Type B pancreatic cell (in vitro differentiated cells): ENCODE measurements around the gene NDRG2. TPM values are rescaled to one million over a fixed set of nuclear protein-coding genes. Genes with fewer than 3 reads are reported as not detected.

Experiments
- DNase-seq: peaks from one replicate; pipeline ENCODE4 v3.0.0; 2021; ENCODE audit warnings: mixed read lengths; ENCODE audit not compliant: unreplicated experiment; ENCODE audit errors: extremely low spot score
- H3K27ac Mint-ChIP-seq: 2 replicates; pipeline ENCODE4 v1.8.0; 2021; ENCODE audit warnings: mild to moderate bottlenecking, mixed read lengths
- H3K27me3 Mint-ChIP-seq: 2 replicates; pipeline ENCODE4 v1.8.0; 2021; ENCODE audit warnings: mixed read lengths
- H3K36me3 Mint-ChIP-seq: 2 replicates; pipeline ENCODE4 v1.8.0; 2021; ENCODE audit warnings: mixed read lengths
- H3K4me1 Mint-ChIP-seq: one replicate; pipeline ENCODE4 v1.8.0; 2021; ENCODE audit warnings: mixed read lengths; ENCODE audit not compliant: unreplicated experiment
- H3K4me3 Mint-ChIP-seq: 2 replicates; pipeline ENCODE4 v1.8.0; 2021; ENCODE audit warnings: mild to moderate bottlenecking, mixed read lengths
- H3K9me3 Mint-ChIP-seq: 2 replicates; pipeline ENCODE4 v1.8.0; 2021; ENCODE audit warnings: mixed read lengths
- CTCF ChIP-seq: fragments of 200-600 bp; sonication (generic); conservative IDR thresholded peaks from 2 replicates; pipeline ENCODE4 v1.5.0; 2021; ENCODE audit warnings: antibody characterized with exemption, mild to moderate bottlenecking
- long read RNA-seq: library from polyadenylated mRNA; unstranded; transcript quantifications from one replicate; pipeline ENCODE4 v2.0.0, GENCODE V29; 2020
- total RNA-seq: library from RNA; stranded (reverse); gene quantifications from 2 replicates; pipeline ENCODE4 v1.2.1, GENCODE V29; 2021; ENCODE audit warnings: low replicate concordance

Gene NDRG2
- total RNA-seq: 150 and 214 TPM in 2 replicates
- long read RNA-seq, transcript NDRG2-209 (17 exons, 2,079 nt): major isoform, 122 of 655 reads
- long read RNA-seq, transcript NDRG2-208 (16 exons, 2,022 nt): minor isoform, 24 of 655 reads
- long read RNA-seq, transcript NDRG2-227 (15 exons, 1,980 nt): minor isoform, 70 of 655 reads
- long read RNA-seq, transcript NDRG2-218 (11 exons, 978 nt): minor isoform, 9 of 655 reads
- long read RNA-seq, partial matches to known transcripts: 52 of 655 reads
- long read RNA-seq, other reads (novel, unspliced or antisense): 358 of 655 reads

GRCh38 chr14:21024585-21025370 lies at the start of gene NDRG2:
Gene NDRG2, minus strand, starts transcription at chr14:21025061. Its CDS starts 1,746 bp downstream, at chr14:21023315.
- peaks cover 26% of the 10 kb centered on the region for H3K4me1 Mint-ChIP-seq
- peak within 1 kb of the TSS; percentile 88 for H3K27ac Mint-ChIP-seq
- no peak for TF ChIP-seq CTCF
- H3K4me3 Mint-ChIP-seq: peak within 1 kb of the TSS; percentile 92
- H3K9me3 Mint-ChIP-seq: no peaks in the 10 kb centered on the region
- H3K36me3 Mint-ChIP-seq: peaks cover 8% of the 10 kb centered on the region
- H3K27me3 Mint-ChIP-seq: peaks cover 8% of the 10 kb centered on the region
- peak; percentile 87 for DNase-seq

- Mint-ChIP-seq H3K4me1 (peaks cover 21% of the 10 kb centered on the region), H3K4me3 (peak overlapping the region; percentile 32), H3K9me3 (no peaks in the 10 kb centered on the region), H3K36me3 (peaks cover 18% of the 10 kb centered on the region), H3K27ac (no peak overlapping the region), H3K27me3 (peaks cover 6% of the 10 kb centered on the region)
- no peak for TF ChIP-seq CTCF
- DNase-seq: no peak
These were observed 49.1 kb upstream of the NDRG2 start for GRCh38 chr14:21073921-21074320.

- Mint-ChIP-seq H3K27me3 (peaks cover 14% of the 10 kb centered on the region), H3K9me3 (no peaks in the 10 kb centered on the region), H3K4me3 (peak overlapping the region; percentile 94), H3K27ac (no peak overlapping the region), H3K36me3 (peaks cover 18% of the 10 kb centered on the region), H3K4me1 (peaks cover 27% of the 10 kb centered on the region)
- no peak for DNase-seq
- TF ChIP-seq CTCF: no peak
These were observed 48.0 kb upstream of the NDRG2 start for GRCh38 chr14:21072781-21073339.

GRCh38 chr14:21072031-21072473 lies 47.2 kb upstream of the NDRG2 start:
- peak overlapping the region; percentile 94 for H3K4me3 Mint-ChIP-seq
- H3K27me3 Mint-ChIP-seq: peaks cover 18% of the 10 kb centered on the region
- no peak for DNase-seq
- peaks cover 27% of the 10 kb centered on the region for H3K4me1 Mint-ChIP-seq
- TF ChIP-seq CTCF: no peak
- H3K36me3 Mint-ChIP-seq: peaks cover 15% of the 10 kb centered on the region
- H3K9me3 Mint-ChIP-seq: no peaks in the 10 kb centered on the region
- peak overlapping the region; percentile 61 for H3K27ac Mint-ChIP-seq

- peak overlapping the region; percentile 61 for H3K27ac Mint-ChIP-seq
- H3K9me3 Mint-ChIP-seq: no peaks in the 10 kb centered on the region
- H3K4me3 Mint-ChIP-seq: peak overlapping the region; percentile 94
- peak; percentile 88 for DNase-seq
- peak; percentile 45 for TF ChIP-seq CTCF
- peaks cover 27% of the 10 kb centered on the region for H3K4me1 Mint-ChIP-seq
- peaks cover 21% of the 10 kb centered on the region for H3K27me3 Mint-ChIP-seq
- H3K36me3 Mint-ChIP-seq: peaks cover 15% of the 10 kb centered on the region
These were observed 46.6 kb upstream of the NDRG2 start for GRCh38 chr14:21071225-21072030.
